ENCODE data around the gene KCNA5.

DNA sequence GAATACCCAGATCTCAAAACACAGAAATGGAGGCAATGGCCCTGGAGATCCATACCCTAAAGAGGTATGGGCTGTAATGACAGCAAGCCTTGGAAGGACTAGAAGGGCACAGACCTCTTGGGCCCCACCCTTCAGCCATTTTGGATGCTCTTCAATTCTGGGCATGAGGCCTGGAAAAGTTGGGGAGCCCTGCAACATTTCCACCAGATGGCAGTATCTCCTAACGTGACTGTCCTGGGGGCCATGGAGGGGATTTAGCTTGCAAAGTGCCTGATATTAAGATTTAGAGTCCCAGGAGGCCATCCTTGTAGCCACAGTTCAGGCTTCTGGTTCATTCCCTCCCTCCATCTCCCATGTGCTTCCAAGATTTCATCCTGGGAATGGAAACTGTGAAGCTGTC lies 30.2 kb downstream of the KCNA5 start:
- TF ChIP-seq, protein P1, sequence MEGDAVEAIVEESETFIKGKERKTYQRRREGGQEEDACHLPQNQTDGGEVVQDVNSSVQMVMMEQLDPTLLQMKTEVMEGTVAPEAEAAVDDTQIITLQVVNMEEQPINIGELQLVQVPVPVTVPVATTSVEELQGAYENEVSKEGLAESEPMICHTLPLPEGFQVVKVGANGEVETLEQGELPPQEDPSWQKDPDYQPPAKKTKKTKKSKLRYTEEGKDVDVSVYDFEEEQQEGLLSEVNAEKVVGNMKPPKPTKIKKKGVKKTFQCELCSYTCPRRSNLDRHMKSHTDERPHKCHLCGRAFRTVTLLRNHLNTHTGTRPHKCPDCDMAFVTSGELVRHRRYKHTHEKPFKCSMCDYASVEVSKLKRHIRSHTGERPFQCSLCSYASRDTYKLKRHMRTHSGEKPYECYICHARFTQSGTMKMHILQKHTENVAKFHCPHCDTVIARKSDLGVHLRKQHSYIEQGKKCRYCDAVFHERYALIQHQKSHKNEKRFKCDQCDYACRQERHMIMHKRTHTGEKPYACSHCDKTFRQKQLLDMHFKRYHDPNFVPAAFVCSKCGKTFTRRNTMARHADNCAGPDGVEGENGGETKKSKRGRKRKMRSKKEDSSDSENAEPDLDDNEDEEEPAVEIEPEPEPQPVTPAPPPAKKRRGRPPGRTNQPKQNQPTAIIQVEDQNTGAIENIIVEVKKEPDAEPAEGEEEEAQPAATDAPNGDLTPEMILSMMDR (IDR thresholded peaks at IDR 0.05; ENCODE audit: insufficient read depth, low read length): no peak
- TF ChIP-seq, protein P2, sequence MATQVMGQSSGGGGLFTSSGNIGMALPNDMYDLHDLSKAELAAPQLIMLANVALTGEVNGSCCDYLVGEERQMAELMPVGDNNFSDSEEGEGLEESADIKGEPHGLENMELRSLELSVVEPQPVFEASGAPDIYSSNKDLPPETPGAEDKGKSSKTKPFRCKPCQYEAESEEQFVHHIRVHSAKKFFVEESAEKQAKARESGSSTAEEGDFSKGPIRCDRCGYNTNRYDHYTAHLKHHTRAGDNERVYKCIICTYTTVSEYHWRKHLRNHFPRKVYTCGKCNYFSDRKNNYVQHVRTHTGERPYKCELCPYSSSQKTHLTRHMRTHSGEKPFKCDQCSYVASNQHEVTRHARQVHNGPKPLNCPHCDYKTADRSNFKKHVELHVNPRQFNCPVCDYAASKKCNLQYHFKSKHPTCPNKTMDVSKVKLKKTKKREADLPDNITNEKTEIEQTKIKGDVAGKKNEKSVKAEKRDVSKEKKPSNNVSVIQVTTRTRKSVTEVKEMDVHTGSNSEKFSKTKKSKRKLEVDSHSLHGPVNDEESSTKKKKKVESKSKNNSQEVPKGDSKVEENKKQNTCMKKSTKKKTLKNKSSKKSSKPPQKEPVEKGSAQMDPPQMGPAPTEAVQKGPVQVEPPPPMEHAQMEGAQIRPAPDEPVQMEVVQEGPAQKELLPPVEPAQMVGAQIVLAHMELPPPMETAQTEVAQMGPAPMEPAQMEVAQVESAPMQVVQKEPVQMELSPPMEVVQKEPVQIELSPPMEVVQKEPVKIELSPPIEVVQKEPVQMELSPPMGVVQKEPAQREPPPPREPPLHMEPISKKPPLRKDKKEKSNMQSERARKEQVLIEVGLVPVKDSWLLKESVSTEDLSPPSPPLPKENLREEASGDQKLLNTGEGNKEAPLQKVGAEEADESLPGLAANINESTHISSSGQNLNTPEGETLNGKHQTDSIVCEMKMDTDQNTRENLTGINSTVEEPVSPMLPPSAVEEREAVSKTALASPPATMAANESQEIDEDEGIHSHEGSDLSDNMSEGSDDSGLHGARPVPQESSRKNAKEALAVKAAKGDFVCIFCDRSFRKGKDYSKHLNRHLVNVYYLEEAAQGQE (IDR thresholded peaks at IDR 0.05; ENCODE audit: insufficient replicate concordance, low read depth): no peak
- TF ChIP-seq SPI1 (IDR thresholded peaks at IDR 0.05; ENCODE audit: borderline replicate concordance, low read depth): no peak

Measured in HL-60 (cell line).